NOMO-1 (cell line): ENCODE results near the gene CTPS1.

Experiments
- DNase-seq, 2 experiments: peaks; one replicate each; lab custom pipeline; 2025; ENCODE audit not compliant: unreplicated experiment in 2 of 2; lab: John Stamatoyannopoulos, UW

The CTPS1 gene

DNA sequence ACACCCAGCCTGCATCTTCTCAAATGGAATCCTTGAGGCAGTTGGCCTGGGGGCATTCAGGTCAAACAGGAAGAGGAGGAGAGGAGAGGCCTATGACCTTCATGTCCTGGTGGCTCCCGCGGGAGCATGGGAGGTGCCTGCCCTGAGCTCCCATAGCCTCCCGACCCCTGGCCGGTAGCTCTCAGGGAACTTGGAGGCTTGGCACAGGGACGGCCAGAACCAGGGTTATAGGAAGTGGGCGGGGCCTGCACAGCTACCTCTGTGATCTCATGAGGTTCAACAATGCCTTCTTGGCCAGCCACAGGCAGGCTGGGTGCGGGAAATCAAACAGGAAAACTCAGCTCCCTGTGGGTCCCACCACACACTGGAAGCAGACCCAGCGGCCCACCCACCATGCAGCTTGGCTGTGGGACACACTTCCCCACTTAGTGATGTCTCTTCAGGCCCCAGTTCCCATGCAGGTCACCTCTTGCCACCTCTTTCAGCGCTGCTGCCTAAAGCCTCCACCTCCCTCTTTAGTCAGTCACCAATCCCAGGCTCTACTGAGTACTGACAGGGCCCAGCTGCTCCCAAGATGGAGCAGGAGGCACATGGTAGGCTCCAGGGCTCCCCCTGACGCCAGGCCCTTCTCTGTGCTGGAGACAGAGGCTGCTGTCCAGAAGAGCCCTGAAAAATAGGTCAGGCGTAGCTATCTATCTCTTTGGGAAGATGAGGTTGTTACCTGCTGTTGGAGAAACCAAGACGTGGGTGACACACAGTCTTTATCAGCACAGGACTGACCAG lies 42.2 kb downstream of the CTPS1 start, which contains the start of gene SLFNL1:
Gene SLFNL1, minus strand, starts transcription at position 200 of the 783 bp plus-strand sequence. CDS start 1,065 bp downstream, outside the sequence.
- DNase-seq = no peak

DNA sequence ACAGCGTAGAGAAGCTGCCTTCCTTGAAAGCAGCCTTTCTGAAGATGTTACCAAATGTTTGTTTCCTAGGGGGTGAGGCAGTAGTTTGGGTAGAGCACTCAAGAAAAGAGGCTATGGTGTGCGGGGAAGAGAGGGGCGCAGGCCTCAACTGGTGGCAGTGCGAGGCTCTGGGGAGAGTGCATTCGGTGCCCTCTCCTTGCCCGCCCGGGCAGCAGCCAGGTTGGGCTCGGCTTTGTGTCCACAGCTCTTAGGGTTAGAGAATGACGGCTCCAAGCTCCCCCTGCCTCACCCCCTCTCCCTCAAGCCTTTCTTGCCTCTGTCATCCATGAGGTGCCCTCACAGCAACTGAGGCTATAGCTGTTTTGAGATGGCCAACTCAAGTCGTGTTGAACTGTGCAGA lies 42.9 kb downstream of the CTPS1 start:
- DNase-seq = no peak

DNA sequence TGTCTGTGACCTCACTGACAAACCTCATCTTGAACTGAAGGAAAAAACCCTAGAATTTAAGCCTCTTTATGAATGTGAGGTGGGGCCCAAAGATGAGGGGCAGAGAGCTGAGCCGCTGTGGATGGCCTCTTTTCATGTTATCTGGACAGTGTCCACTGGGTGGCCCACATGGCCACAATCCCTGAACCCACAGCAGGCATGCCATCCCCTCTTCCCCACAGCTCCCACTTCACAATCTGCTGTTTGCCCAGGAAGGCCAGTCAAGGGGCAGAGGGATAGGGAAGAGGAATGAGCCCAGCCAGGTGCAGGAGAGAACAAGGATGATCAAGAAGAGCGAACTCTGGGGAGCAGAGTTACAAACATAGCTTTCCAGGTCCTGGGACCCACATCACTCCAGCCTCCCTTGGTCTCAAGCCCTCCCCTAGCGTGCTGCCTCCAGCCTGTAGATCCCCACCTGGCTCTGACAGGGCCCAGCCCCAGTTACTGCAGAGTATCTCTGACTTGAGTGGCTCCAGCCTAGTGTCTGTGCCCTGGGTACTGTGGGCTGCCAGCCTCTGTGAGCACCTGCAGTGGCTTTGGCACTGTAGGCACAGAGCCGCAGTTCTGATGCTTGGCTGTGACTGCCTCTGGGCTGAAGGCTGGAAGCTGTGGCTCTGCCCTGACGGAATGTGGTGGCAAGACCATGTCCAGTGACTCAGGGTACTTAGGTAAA lies 43.9 kb downstream of the CTPS1 start:
- DNase-seq = no peak

DNA sequence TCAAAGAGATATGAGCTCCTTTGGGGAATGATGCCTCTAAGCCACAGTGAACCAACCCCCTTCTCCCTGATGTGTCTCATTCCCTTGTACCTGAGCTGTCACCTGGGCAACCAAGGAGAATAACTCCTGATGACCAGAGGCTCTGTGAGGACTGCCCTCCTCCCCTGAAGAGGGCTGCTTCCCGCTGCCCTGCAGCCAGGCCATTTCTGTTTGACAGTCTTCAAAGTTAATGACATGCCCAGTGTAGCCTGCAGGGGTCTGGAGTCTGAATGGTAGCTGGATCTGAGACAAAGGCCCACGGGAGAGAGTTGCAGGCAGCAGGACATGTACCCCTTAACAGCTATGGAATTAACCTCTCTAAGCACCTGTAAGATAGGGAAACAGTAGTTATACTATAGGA lies 45.5 kb downstream of the CTPS1 start:
- DNase-seq = no peak

DNA sequence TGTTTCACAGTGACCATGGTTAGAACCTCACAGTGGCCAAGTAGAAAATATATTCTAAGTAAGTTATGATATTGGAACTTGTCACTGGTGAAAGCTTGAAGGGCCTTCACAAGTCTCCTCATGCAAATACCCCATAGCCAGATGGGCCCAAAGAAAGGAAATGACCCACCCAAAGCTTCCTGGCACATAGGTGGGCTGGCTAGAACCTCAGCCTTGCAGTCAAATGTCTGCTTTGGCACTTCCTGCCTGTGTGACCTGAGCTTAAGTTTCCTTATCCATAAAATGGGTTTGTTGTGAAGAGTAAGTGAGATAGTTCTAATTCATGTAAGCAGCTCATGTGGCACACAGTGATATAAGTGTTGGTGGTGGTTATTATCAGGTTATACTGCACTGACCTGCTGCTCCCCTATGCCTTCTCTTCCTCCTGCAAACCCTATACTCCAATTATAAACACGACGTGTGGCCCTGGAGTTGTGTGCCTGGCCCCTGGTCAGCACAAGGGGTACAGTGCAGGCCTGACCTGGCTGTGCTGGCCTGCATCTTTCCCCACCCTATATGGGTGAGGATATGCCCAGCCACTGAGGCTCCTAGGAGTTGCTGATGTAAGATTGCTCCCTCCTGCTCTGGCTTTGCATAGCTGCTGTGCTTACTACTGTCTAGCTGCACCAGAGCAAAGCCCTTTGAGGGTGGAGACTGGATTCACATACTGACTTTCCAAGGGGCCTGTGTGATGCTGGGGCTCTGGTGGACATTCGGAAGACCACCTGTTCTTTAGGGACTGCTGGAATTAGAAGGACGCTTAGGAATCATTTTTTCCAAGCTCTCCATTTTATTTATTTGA lies 46.7 kb downstream of the CTPS1 start:
- no peak for DNase-seq

DNA sequence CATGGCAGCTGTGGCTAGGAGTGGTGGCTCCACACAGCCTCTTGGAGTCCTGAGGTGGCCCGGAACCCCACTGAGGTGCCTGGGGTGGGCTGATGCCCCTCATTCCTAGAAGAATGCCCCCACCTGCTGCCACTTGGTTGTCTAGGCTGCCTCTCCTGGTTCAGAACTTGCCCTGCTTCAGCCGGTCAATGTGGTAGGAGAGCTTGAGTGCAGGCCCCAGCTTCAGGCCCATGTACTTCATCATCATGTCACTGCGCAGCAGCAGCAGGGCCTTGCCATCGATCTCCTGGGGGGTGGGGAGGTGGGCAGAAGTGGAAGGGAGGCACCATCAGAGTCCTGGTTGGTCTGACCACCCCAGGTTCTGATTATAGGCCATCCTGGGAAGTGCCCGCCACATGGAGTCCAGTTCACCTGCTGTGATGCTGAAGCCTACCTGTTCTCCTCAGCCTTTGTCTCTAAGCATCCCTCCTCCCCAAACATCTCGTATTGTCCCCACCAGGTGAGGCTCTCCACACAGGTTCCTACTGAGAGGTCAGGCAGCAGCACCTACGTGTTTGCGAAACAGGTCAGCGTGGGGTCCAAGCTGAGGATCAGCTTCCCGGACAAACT lies 48.6 kb downstream of the CTPS1 start:
- no peak for DNase-seq

DNA sequence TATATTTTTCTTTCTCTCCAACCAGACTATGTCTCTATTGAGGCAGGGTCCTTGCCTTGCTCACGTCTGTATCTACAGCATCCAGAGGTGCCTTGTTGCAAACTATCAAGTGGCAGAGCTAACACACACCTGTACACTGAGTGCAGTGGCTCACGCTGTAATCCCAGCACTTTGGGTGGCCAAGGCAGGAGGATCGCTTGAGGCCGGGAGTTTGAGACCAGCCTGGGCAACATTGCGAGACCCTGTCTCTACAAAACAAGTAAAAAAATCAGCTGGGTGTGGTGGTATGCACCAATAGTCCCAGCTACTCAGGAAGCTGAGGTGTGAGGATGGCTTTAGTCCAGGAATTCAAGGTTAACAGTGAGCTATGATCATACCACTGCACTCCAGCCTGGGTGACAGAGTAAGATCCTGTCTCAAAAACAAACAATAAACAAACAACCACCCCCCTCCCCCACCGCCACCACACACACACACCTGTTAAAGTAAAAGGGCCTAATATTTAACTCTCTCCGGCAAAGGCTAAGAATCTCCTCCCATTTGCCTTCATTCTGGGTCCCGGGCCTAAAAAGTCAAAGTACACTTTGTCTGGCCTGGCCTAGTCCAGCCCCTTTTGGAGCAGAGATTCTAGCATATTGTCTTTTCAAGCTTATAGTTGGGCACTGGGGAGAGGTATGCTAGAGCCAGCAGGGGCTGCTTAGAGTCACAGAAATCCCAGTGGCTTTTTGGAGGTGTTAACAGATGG lies 51.5 kb downstream of the CTPS1 start:
- DNase-seq = no peak

DNA sequence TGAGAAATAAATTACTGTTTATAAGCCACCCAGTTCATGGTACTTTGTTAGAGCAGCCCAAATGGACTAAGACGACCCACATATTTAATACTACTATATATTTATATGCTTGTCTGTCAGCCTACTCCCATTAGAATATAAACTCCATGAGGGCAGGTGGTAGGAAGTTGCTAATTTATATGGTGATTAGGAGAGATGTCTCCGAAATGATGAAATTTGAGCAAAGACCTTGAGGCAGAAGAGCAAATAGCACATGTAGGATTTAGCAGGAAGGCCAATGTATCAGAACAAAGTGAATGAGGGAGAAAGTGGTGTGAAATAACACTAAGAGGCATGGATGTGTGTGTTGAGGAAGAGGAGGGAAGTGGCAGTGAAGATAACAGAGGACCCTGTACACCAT lies 52.7 kb downstream of the CTPS1 start:
- no peak for DNase-seq

DNA sequence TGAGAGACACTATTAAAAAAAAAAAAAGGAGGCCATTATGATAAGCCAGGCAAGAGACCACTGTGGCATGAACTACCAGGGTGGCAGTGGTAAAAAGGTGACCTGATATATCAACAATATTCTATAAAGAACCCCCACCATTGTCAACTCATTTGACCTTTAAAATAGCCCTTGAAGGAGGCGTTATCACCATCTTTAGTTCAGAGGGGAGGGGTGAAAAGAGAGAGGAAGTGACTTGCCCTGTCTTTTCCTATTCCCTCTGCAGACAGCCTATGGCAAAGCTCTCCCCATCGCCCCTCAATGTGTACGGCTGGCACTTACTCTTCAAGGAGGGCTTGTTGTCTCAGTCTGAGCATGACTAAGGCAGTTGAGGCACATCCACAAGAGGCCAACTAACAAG lies 53.8 kb downstream of the CTPS1 start:
- DNase-seq = no peak

DNA sequence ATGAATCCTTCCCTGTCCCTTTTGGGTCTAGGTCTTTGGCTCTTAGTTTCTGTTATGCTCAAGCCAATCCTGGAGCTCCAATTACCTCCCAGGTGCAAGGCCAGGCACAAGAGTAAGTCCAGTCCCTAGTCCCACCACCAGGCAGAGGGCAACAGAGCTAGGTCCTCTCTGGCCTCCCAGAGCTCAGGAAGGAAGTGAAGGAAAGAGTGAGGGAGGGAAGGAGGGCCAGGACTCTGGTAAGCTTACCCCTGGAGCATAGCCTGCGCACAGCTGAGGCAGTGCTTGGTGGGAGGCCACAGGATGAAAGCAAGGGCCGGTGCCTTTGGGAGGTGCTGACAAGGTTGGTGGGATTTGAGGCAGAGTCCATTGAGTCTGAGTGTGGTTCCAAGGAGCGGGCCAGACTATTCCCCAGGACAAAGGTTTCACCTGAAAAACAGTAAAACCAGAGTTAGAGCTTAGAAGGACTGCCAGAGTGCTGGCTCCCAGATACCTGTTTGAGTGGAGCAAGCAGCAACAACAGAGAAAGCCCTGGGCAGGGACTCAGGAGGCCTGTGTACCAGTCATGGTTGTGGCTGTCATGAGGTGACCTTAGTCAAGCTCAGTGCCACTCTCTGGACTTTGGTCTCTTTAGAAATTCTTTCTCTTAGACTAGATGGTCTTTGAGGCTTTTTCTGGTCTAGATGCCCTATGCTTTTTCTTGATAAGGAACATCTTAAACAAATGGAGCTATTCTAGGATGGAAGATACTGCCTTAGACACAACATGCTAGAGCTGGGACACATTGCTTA lies 57.8 kb downstream of the CTPS1 start:
- DNase-seq = no peak

DNA sequence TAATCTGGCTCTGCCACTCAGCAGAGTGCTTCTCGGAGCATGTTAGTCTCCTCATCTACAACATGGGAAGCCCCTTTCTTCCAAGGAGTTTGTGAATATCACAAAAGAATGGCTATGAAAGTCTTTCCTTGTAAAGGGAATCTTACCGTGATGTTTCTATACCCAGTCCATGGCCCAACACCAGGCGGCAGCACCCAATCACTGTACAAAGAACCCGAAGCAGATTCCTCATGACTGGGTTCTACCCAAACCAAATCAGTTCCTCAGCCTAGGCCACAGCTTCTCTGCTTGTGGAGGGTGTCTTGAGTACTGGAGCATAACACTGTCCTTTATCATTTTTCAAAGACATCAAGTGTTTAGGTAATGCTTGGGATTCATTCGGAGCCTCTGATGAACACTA lies 58.6 kb downstream of the CTPS1 start:
- DNase-seq = no peak

DNA sequence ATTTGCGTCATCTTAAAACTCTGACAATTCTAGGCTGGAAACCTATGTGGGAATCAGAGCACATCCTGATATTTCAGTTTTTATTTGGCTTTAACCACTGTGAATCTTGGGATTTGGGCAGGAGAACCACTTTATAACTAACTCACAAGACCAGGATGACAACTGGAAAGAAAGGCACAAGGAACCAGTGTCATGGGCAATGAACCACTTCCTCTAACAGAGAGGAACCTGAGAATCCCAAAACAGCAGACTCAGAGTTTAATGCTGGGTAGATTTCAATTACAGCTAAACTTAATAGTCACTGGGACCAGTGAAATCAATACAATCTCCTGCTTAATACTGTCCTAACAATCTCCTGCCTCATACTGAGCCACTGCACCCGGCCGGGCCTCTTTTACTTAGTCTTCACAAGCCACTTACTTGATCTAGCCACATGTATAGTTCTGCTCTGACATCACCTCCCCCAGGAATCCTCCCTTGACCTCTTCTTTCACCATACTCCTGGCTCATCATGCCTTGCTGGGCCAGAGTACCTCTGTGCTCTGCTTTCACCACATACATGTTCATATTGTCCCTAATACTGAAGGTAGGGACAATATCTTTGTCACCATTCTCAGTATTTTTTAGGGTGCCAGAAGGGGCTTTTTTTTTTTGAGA lies 62.2 kb downstream of the CTPS1 start:
- no peak for DNase-seq

DNA sequence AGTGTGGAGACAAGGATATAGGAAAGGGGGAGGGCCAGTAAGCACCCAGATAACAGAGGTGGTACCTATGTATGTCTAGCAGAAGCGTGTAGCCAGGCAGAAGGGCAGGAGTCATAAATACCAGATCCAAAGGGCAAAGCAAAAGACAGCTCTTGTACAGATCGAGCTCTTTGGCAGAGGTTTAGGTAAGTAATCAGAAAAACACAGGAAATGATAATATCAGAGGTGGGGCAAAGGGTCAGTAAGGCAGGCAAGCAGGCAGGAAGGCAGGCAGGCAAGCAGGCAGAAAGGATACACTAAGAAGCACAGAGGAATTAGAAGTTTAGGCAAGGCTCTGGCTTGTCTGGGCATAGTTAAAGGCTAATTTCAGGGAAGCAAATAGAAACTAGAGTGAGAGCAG lies 64.7 kb downstream of the CTPS1 start:
- no peak for DNase-seq

DNA sequence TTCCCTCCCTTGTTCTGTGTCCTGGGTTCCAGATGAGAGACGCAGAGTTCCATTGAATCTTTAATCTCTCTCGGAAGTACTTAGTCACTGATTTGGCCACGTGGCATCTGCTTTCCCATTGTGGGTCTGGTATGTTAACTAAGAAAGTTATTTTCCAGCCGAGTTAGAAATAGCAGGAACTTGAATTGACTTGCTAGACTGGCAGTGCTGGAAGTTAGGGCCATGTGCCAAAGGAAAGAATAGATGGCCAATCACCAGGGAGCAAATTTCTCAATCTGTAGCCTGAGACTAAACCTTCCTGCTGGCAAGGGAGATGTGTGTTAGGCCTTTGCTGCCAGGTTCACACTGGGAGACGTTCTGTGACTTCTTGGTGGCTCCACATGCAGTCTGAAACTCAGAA lies 66.2 kb downstream of the CTPS1 start:
- no peak for DNase-seq

DNA sequence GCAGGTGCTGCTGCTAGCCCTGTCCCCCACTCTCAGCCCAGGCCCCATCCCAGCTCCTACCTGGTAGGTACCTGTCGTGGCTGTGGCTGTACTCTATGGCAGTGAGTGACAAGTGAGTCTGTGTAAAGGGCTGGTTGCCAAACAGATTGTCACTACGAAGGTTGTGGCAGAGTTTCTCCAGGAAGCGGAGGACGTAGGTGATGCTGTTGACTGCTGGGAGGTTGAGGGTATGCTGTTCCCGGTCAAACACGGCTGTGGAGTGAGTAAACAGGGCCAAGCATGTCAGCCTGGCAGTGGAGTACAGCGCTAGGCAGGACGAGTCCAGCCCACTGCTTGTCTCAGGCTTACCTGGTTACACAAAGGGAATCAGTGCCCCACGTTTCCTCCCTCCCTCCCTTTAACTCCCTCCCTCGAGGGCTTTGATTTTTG lies 66.9 kb downstream of the CTPS1 start:
- DNase-seq = no peak

DNA sequence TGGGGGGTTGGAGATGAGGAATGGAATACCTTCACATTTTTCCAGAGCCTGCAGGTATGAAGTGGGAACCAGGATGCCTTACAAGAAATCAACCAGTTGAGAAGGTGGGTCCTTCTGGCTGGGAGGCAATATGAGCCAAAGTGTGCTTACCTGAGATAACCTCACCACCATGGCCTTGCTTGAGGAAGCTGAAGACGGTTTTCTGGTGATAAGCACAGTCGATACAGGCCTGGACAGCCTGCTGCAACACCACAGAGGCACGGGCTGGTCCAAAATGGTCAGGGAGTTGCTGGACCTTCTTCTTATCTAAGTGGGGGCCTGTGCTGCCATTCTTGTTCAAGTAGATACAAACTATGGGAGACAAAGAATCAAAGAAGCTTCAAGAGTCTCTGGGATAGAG lies 69.0 kb downstream of the CTPS1 start:
- DNase-seq = no peak

DNA sequence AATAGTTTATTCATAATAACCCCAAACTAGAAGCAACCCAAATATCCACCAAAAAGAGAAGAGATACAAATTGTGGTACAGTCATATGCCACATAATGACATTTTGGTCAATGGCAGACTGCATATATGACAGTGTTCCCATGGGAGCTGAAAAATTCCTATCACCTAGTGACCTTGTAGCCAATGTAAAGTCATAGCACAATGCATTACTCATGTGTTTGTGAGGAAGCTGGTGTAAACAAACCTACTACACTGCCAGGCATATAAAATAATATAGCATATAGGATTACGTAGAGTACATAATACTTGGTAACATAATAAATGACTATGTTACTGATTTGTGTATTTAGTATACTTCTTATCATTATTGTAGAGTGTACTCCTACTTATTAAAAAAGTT lies 71.5 kb downstream of the CTPS1 start:
- DNase-seq = no peak

DNA sequence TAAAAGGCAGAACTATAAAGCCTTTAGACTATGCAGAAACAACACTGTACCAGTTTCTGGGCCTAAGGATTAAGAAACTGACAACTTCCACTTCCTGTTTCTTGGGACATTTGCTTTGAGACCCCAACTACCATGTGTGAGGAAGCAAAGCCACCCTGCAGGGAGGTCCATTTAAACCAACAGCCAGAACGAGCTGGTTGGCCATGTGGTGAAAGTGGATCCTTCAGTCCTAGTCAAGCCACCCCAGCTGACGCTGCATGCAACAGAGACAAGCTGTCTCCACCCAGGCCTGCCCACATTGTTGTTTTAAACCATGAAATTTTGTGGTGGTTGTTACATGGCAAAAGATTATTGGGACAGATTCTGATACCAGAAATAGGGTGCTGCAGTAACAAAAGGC lies 73.8 kb downstream of the CTPS1 start:
- peak; percentile 67 to 88 for DNase-seq

DNA sequence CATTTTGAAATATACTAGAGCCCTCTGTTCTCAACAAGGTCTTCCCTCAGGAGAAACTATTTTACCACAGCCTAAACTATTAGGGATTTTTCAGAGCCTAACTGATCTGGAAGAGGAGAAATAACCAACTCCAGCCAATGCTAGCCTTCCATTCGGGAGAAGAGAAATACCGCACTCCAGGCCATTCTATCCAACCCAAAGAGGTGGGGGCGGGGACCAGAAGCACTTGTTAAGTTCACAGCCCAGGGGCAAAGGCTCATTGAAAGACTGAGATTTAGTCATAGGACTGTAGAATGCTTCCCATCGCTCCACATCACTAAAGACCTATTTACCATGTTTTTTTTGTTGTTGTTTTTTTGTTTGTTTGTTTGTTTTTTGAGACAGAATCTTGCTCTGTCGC lies 77.4 kb downstream of the CTPS1 start:
- no peak for DNase-seq
